Epithelial cell of esophagus (primary cell): Measurements from ENCODE around the gene PREX1.

ENCODE experiments used
- DNase-seq: peaks from one replicate; pipeline ENCODE4 v3.0.0; 2010; ENCODE audit warnings: low read depth
- H3K4me3 ChIP-seq: 2 replicates; pipeline ENCODE4 v1.5.1; 2011; ENCODE audit warnings: mild to moderate bottlenecking, low read length, control low read depth
- TF ChIP-seq, protein P1 (sequence below): IDR thresholded peaks from 2 replicates; pipeline ENCODE4 v1.5.1; 2011; ENCODE audit warnings: low read depth, mild to moderate bottlenecking, low read length, control low read depth, inconsistent platforms; ENCODE audit not compliant: insufficient read depth; ENCODE audit errors: missing control alignments

Gene PREX1

DNA sequence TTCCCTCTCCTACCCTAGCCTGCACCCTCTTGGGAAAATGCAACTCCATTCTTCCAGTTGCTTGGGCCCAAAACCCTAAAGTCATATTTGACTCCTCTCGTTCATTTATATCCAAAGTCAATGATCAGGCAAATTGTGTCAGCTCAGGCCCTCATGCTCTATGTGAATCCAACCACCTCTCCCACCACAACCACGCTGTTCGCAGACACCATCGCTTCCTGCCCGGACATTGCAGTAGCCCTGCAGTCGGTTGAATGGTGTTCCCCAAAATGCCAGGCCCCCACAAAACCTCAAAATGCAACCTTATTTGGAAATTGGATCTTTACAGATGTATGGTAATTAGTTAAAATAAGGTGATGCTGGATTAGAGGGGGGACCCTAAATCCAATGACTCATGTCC lies 98.3 kb downstream of the PREX1 start:
- no peak for DNase-seq
- TF ChIP-seq, protein P1, sequence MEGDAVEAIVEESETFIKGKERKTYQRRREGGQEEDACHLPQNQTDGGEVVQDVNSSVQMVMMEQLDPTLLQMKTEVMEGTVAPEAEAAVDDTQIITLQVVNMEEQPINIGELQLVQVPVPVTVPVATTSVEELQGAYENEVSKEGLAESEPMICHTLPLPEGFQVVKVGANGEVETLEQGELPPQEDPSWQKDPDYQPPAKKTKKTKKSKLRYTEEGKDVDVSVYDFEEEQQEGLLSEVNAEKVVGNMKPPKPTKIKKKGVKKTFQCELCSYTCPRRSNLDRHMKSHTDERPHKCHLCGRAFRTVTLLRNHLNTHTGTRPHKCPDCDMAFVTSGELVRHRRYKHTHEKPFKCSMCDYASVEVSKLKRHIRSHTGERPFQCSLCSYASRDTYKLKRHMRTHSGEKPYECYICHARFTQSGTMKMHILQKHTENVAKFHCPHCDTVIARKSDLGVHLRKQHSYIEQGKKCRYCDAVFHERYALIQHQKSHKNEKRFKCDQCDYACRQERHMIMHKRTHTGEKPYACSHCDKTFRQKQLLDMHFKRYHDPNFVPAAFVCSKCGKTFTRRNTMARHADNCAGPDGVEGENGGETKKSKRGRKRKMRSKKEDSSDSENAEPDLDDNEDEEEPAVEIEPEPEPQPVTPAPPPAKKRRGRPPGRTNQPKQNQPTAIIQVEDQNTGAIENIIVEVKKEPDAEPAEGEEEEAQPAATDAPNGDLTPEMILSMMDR = no peak
- H3K4me3 ChIP-seq = no peak overlapping the region

GRCh38 chr20:48728042-48728825 lies 99.6 kb downstream of the PREX1 start:
- DNase-seq = no peak
- TF ChIP-seq, protein P1 = no peak
- H3K4me3 ChIP-seq = no peak overlapping the region

DNA sequence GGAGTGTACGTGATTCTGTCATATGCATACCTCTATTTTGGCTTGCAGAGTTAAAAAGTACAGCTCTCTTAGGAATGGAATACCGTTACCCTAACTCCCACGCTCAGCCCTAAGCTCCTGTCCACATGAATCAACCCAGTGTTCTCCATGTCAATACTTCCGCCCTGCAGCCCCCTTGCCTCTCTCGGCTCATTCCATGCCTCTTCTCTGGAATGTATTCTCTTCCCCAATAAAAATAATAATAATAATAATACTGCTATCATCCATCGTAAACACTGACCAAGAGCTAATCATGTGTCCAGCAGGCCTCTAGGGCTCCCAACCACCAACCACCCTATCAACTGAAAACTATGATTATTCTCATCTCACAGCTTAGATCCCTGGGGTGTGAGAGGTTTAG lies 100.6 kb downstream of the PREX1 start:
- no peak overlapping the region for H3K4me3 ChIP-seq
- TF ChIP-seq, protein P1 = no peak
- no peak for DNase-seq

DNA sequence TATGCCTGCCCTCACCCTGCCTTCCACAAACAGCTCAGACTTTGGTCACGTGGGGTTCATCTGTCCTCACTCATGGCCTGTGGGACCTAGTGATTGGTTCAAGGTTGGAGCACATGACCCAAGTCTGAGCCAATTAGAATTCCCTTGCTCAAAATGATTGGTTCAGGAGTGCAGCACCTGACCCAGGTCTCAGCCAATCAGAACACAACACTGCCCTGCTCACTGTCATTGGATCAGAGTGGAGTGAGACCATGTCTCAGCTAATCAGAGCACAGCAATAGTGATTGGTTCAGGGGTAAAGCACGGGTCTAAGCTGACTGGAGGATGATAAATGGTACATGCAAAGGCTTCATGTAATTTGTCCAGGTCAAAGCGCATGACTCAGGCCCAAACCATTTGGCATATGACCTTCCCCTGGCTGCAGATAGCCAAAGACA lies 102.2 kb downstream of the PREX1 start:
- TF ChIP-seq, protein P1 = no peak
- H3K4me3 ChIP-seq = no peak overlapping the region
- no peak for DNase-seq

- TF ChIP-seq, protein P1 = no peak
- no peak overlapping the region for H3K4me3 ChIP-seq
- DNase-seq = no peak
Measured at GRCh38 chr20:48724891-48725554, 102.8 kb downstream of the PREX1 start.

GRCh38 chr20:48724382-48724781 lies 103.4 kb downstream of the PREX1 start:
- TF ChIP-seq, protein P1 = no peak
- no peak overlapping the region for H3K4me3 ChIP-seq
- no peak for DNase-seq
